CD4-positive, alpha-beta T cell treated with Interferon alpha-2 for 1 hour (primary cell): ENCODE data around the gene CMPK2.
"Not testable (repeated sequence)": the region's sequence is repeated elsewhere in the genome, so short reads cannot be mapped to it uniquely, and the experiment has no call there.

Experiments used
- DNase-seq, 2 donors: peaks; one replicate each; pipeline ENCODE4 v3.0.0-alpha.2; 2020 to 2022

The CMPK2 gene

DNA sequence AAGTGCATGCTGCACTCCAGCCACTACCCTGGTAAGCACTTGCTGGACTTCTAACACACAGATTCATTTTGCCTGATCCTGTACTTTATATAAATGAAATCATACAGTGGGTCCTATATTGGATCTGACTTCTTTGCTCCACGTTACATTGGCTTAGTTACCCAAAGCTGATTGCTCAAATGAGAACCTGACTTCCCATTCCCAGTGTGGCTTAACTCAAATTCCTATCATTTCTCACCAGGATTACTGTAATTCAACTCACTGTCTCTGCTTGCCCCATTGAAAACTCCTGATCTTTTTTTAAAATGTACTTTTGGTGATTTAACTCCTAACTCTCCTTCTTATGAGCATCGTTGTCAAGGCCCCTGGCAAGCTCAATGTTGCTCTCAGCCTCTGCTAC lies 13.3 kb upstream of the CMPK2 start:
- DNase-seq, result no peak

- DNase-seq, result no peak
Measured at GRCh38 chr2:6878549-6878948, 12.8 kb upstream of the CMPK2 start.

GRCh38 chr2:6877402-6878304 lies 11.9 kb upstream of the CMPK2 start, which contains the start of gene RSAD2:
Gene RSAD2 (plus strand): TSS chr2:6877777. CDS start chr2:6877801, 24 bp downstream.
- DNase-seq, result peak; percentile 84 to 93

DNA sequence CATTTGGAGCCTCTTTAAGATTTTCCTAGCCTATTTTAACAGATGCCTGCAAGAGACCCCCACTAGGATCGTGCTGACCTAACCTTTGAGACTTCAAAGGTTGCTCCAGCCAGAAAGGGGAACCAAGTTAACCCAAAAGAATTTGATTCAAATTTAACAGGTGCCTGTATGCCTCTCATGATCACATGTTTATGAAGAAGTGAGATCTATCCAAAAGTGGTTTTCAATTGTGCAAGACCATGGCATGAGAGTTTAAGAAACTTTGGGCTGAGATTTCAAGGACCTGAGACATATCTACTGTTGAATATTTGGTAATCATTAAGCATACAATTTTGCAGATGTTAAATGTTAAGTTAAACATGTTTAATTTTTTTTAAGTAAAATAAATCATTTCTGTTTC lies 10.6 kb upstream of the CMPK2 start:
- no peak for DNase-seq

DNA sequence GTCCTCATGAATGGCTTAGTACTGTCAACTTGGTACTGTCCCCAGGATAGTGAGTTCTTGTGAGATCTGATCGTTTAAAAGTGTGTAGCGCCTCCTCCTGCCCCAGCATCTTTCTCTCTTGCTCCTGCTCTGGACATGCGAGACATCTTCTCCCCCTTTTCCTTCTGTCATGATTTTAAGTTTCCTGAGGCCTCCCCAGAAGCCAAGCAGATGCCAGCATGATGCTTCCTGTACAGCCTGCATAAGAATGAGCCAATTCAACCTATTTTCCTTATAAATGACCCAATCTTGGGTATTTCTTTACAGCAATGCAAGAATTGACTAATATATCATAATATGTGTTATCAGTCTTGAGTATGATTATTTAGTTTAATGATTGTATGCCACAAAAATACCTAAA lies 8.3 kb upstream of the CMPK2 start:
- DNase-seq, result no peak

DNA sequence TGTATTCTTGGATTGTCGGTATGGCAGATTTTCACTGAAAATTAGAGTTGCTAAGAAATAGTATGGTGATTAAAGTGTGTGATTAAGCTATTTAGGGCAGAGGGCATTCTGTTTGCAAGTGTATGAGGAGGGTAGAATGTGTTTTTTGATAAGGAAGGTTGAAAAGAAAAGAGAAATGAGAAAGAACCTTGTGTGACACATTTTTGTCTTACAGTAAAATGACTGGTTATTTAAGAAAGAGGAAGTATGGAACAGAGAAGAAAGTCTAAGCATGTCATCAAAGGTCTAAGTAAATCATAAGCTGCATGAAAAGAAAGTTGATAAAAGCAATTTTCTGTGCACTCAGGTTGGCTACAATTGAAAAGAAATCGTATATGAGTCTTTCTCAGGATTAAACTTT lies 6.7 kb upstream of the CMPK2 start:
- DNase-seq, result no peak

GRCh38 chr2:6866982-6867381 lies 1.3 kb upstream of the CMPK2 start:
- no peak for DNase-seq

DNA sequence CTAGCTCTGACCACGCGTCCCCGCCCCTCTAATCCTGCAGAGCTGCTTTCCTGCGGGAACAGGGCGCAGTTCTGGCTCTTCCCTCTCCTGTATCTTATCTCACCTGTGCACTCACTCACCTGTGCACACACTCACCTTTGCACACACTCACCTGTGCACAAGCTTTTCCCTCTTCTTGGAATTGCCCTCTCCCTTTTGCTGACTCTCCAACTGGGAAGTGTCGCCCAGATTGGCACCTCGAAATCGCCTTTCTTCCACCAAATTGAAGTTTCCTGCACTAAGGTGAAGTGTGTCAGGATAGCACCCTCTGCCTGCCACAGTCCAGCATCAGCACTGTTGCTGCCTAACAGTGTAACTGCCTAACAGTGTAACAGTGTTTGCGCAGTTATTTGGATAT lies 566 bp upstream of the CMPK2 start:
- peak; percentile 76 to 79 for DNase-seq

DNA sequence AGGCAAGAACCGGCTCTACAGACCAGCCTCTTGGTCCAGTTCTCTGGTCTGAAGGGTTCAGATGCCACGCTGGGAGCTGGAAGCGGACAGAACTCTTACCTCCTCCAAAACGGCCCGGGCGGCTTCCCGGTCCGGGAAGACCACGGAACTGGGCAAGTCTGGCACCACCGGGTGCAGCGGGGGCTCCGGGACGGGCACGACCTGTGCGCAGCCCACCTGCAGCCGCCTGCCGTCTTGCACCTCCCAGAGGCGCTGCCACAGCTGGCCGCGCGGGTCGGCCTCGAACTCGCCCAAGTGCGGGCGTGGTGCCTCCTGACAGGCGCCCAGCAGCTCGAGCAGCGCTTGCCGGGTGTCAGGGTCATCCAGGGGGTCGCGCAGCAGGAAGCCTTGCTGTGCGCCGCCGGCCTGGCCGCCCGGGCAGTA lies 773 bp downstream of the CMPK2 start:
- DNase-seq, result peak in 1 of 2 donors; percentile 53

DNA sequence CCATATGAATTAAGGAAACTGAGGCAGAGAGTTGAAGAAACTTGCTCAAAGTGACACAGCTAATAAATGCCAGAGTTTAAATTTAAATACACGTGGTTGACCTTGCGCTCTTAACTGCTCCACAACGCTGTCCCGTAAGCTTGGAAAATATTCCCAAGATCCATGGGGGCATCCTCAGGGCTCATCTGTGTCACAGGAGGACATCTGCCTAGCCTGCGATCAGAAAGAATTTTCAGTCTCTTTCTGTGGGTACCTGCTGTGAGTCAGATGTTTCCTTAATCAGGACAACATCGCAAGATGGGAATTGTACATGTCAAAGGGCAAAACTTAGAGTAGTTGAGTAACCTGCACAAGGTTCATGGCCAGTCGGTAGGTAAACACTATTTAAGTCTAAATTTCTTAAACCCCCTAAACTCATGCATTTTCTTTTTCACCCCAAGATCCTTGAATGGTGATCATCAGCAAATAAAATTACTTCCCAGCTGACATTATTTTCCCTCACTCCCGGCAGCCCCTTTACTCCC lies 1.4 kb downstream of the CMPK2 start:
- DNase-seq, result no peak

- peak in 1 of 2 donors; percentile 27 for DNase-seq
Measured at GRCh38 chr2:6863792-6864191, 1.9 kb downstream of the CMPK2 start.

- no peak for DNase-seq
Measured at GRCh38 chr2:6860296-6860695, 5.4 kb downstream of the CMPK2 start.

DNA sequence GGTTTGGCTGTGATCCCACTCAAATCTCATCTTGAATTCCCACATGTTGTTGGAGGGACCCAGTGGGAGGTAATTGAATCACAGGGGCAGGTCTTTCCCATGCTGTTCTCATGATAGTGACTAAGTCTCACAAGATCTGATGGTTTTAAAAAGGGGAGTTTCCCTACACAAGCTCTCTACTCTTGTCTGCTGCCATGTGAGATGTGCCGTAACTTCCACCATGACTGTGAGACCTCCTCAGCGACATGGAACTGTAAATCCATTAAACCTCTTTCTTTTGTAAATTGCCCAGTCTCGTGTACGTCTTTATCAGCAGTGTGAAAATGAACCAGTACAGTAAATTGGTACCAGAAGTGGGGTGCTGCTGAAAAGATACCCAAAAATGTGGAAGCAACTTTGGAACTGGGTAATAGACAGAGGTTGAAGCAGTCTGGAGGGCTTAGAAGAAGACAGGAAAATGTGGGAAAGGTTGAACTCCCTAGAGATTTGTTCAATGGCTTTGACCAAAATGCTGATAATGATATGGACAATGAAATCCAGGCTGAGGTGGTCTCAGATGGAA lies 7.2 kb downstream of the CMPK2 start:
- DNase-seq, result not testable (repeated sequence)

- no peak for DNase-seq
Measured at GRCh38 chr2:6856548-6856920, 9.2 kb downstream of the CMPK2 start.

DNA sequence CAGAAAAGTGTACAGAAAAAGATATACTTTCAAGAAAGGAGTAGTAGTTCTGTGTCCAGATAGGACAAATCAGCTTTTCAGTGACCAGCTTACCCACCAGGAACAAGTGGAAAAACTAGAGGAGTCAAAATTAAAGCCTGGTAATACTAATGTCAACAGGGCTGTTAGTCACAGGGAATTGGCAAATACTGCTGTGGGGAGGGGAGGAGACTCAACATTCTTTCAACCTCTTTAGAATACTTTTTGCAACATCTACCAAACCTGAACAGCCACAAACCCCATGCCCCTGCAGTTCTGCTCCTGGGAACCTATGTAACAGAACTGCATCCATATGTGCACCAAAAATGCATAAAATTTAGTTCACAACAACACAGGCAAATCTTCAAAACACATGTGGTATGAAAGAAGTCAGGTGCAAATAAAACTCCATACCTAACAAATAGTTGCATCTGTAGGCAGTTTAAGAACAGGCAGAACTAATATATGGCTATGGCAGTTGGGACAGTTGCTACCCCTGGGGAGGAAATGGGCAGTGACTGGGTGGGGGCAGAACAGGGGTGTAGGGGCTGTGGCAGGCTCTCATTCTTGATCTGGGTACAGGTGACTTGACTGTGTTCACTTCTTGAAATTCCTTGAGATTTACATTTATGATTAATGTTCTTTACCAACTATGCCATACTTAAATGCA lies 9.7 kb downstream of the CMPK2 start:
- DNase-seq, result no peak

- no peak for DNase-seq
Measured at GRCh38 chr2:6854416-6854815, 11.3 kb downstream of the CMPK2 start.

GRCh38 chr2:6852195-6852594 lies 13.5 kb downstream of the CMPK2 start:
- DNase-seq, result no peak

DNA sequence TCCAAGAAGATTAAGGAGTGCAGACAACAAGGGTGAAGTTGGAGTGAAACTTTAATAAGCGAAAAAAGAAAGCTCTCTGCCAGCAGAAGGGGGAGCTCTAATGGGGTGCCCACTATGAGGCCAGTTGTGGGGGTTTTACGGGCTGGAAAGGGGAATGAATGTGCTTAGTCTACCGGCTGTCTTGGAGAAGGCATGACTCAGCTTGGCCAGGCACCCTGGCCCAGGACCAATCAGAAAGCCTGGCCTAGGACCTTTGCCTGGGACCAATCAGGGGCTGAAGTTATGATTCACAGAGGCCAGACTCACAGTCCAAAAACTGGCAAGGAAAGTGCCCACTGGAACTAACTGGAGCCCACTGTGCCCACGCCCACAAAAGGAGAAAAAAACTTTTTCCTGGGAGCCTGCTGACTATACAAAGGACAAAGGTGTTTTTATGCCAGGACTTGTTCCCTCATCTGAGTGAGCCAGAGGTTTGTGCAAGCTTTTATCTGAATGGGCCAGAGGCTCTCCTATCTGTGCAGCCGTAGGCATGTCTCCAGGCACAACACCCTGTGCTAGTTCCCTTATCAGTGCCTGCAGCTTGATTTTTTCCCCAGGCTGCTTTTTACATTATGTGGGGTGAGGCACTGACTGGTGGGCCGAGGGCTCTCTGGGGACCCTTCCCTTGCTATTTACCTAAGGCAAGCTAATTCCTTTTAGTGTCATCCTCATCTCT lies 18.6 kb downstream of the CMPK2 start:
- DNase-seq, result no peak

DNA sequence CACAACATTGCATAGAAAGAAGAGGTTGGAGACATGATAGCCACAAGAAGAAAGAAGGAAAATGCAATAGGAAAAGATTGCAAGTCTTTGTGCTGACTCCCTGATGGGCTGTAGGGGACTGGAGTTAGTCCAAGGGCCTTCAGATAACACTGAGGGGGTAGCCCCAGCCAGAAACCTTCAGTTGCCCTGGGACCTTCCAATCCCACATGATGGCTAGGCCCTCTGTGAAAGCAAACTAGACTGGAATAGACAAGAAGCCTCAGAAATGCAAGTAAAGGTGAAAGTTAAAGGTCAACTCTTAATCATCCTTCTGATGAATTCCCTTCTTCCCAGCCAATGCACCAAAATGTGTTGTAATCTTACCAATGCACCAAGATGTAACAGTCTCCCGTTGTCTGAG lies 19.2 kb downstream of the CMPK2 start:
- DNase-seq, result no peak

- DNase-seq, result no peak
Measured at GRCh38 chr2:6845903-6846302, 19.8 kb downstream of the CMPK2 start.

DNA sequence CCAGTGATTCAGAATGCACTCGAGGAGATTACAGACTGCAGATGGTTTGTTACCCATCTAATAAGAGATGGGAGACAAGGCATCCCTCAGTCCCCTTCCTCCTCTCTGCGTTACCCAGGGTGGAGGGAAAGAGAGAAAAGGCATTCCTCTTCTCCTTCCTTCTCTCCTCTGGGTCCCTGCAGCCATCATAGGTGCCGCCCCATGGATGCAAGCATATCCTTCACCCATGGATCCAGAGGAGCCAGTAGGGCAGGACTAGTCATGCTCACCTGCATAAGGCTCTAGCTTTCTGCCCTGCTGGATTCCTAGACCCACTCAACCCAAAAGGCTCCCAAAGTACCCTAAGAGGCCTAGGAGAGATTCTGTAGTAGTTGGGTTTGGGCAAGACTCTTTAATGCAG lies 20.4 kb downstream of the CMPK2 start:
- no peak for DNase-seq

DNA sequence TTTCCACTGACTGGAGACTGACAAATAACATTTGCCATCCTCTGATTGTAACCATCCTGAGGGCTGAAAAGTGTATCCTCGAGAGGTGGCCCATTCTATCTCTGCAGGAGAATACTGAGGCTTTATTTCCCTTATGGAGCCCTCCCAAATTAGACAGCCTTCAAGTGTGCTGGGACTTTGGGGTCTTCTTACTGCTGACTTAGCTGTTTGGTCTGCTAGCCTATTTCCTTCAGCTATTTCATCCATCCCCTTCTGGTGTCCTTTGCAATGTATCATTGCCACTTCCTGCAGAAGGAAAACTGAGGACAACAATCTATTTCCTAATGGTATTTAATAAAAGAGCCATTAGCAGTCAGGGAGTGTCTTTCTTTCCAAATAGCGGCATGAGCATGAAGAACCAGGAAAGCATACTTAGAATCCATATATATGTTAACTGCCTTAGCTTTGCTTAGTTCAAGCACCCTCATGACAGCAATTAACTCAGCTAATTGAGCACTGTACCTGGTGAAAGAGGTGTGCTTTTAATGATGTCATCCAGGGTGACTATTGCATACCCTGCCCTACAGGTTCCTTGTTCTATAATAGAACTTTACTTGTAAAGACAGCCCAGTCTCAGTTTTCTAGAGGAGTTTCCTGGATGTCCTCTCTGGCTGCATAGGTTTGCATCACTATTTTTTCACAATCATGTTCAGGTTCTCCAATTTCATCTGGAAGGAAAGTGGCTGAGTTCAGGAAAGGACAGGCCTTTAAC lies 24.0 kb downstream of the CMPK2 start:
- DNase-seq, result no peak
